Panc1 (cell line): ENCODE data around the gene TPRN. TPM values are rescaled to one million over a fixed set of nuclear protein-coding genes. Genes with fewer than 3 reads are reported as not detected.
A peak's percentile ranks its signal among the peaks of the same experiment; 100 is the strongest.

ENCODE experiments used
- ATAC-seq: fragments of 200-7000 bp; cut with Tn5 transposase; 2 replicates; pipeline ENCODE4 v1.9.1; 2020; ENCODE audit warnings: mild to moderate bottlenecking, moderate library complexity
- BruUV-seq: library from RNA; stranded (reverse); fragments of 400-500 nt; replicated peaks from 2 replicates; lab custom pipeline; 2021; lab: Mats Ljungman, UMichigan
- CTCF ChIA-PET: fragments of 300-600 bp; sonication (Branson Sonifier 250); formaldehyde crosslinking; loops from one replicate; lab custom pipeline; 2022; ENCODE audit warnings: antibody characterized with exemption; lab: Charles Lee
- POLR2A ChIA-PET: fragments of 300-600 bp; sonication (Branson Sonifier 250); formaldehyde crosslinking; loops from one replicate; lab custom pipeline; 2022; ENCODE audit warnings: antibody characterized with exemption; lab: Charles Lee
- DNase-seq: peaks from one replicate; pipeline ENCODE4 v3.0.0-alpha.2; 2010; ENCODE audit warnings: low read depth, low spot score
- H3K27ac ChIP-seq: 2 replicates; pipeline ENCODE4 v1.5.1; 2011; ENCODE audit warnings: mild to moderate bottlenecking, low read length, inconsistent platforms
- H3K27me3 ChIP-seq: fragments of 200-500 bp; sonication (Bioruptor generic); 2 replicates; pipeline ENCODE4 v1.6.0; 2014; ENCODE audit warnings: low read length, inconsistent platforms; ENCODE audit not compliant: control insufficient read depth, insufficient read depth
- H3K36me3 ChIP-seq: fragments of 200-500 bp; sonication (Bioruptor generic); 2 replicates; pipeline ENCODE4 v1.5.1; 2014; ENCODE audit warnings: inconsistent platforms, mild to moderate bottlenecking, low read length, moderate library complexity; ENCODE audit not compliant: control insufficient read depth, insufficient read depth
- H3K4me1 ChIP-seq: 2 replicates; pipeline ENCODE4 v1.5.1; 2011; ENCODE audit warnings: inconsistent platforms, mild to moderate bottlenecking, low read length, moderate library complexity; ENCODE audit not compliant: control insufficient read depth, insufficient read depth
- H3K4me3 ChIP-seq, 2 experiments: 2 replicates each; pipeline ENCODE4 v1.5.1; 2011 to 2012; ENCODE audit warnings: low read depth in 2 of 2, low read length in 2 of 2, mild to moderate bottlenecking in 2 of 2, inconsistent platforms in 1 of 2, moderate library complexity in 1 of 2
- H3K9me3 ChIP-seq: fragments of 200-500 bp; sonication (Bioruptor generic); 2 replicates; pipeline ENCODE4 v1.5.1; 2014; ENCODE audit warnings: low read depth, mild to moderate bottlenecking, inconsistent platforms, low read length, moderate library complexity; ENCODE audit not compliant: control insufficient read depth, insufficient read depth
- POLR2AphosphoS5 ChIP-seq: IDR thresholded peaks from 2 replicates; pipeline ENCODE4 v1.6.1; 2012; ENCODE audit warnings: mild to moderate bottlenecking, low read depth, low read length, moderate library complexity
- SIN3A ChIP-seq: IDR thresholded peaks from 2 replicates; pipeline ENCODE4 v1.6.1; 2012; ENCODE audit warnings: low read depth, mild to moderate bottlenecking, low read length, moderate library complexity, borderline replicate concordance; ENCODE audit not compliant: insufficient read depth
- TCF7L2 ChIP-seq: IDR thresholded peaks from 2 replicates; pipeline ENCODE4 v1.6.1; 2011; ENCODE audit warnings: mild to moderate bottlenecking, low read depth, low read length, inconsistent platforms
- in situ Hi-C: cut with HindIII; loops from 2 replicates; pipeline ENCODE4 v1.10.0; 2016; ENCODE audit warnings: low sequenced_read_pairs, low pct_unique_long_range_greater_than_20kb
- intact Hi-C: fragments of 100-400 bp; cut with micrococcal nuclease; formaldehyde crosslinking; loops from one replicate; pipeline ENCODE4 v1.10.0; 2022; ENCODE audit not compliant: unreplicated experiment
- total RNA-seq: library from RNA; stranded (reverse); gene quantifications from one replicate; pipeline ENCODE4 v1.2.1, GENCODE V29; 2021; ENCODE audit not compliant: unreplicated experiment
- TF ChIP-seq, protein P1 (sequence below): fragments of 450-650 bp; IDR thresholded peaks from 2 replicates; pipeline ENCODE4 v1.5.1; 2017; ENCODE audit warnings: mild to moderate bottlenecking
- TF ChIP-seq, protein P2 (sequence below), 2 experiments: IDR thresholded peaks; 2 replicates each; pipeline ENCODE4 v1.6.1; 2011 to 2012; ENCODE audit warnings: low read depth in 2 of 2, control low read depth in 1 of 2, low read length in 1 of 2, mild to moderate bottlenecking in 1 of 2, moderate library complexity in 1 of 2; ENCODE audit not compliant: insufficient read depth in 1 of 2

Gene TPRN
- total RNA-seq, 1 experiment from 2014 or later = 21.7 TPM

DNA sequence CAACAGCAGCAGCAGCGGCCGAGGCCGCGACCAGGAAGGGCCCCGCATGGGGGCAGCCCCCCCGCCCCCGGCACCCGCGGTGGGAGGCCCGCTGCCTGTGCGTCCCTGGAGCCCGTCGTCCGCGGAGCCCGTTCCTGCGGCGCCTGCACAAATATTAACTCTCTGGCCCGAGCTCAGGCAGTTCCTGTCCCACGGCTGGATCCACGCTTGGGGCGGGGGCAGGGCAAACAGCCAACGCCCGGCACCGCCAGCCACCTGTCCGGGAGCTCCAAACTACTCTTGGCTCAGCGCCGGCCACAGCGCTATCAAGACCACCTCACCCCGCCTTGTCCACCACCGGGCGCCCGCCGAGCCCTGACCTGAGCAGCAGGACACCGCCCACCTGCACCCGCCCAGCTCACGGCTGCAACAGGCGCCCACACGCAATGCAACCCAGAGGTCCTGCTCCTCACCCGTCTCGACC is 30.6 kb downstream of the TPRN start, which contains the start of gene LRRC26:
Gene LRRC26 (minus strand): TSS at position 156 of the 463 bp plus-strand sequence. CDS start 108 bp downstream, at position 48.
- POLR2A ChIA-PET = no interaction called here
- ATAC-seq (no peak), DNase-seq (no peak)
- in situ Hi-C loops = no loop called here
- intact Hi-C loops = no loop called here
- Histone ChIP-seq H3K4me3 (peak within 1 kb of the TSS; percentile 37 to 42), H3K27me3 (no peaks in the 10 kb centered on the region), H3K4me1 (peaks cover 6% of the 10 kb centered on the region), H3K36me3 (no peaks in the 10 kb centered on the region), H3K9me3 (no peaks in the 10 kb centered on the region), H3K27ac (no peak within 1 kb of the TSS)
- TF ChIP-seq TCF7L2 (no peak), SIN3A (no peak), POLR2AphosphoS5 (no peak)
- TF ChIP-seq, protein P1, sequence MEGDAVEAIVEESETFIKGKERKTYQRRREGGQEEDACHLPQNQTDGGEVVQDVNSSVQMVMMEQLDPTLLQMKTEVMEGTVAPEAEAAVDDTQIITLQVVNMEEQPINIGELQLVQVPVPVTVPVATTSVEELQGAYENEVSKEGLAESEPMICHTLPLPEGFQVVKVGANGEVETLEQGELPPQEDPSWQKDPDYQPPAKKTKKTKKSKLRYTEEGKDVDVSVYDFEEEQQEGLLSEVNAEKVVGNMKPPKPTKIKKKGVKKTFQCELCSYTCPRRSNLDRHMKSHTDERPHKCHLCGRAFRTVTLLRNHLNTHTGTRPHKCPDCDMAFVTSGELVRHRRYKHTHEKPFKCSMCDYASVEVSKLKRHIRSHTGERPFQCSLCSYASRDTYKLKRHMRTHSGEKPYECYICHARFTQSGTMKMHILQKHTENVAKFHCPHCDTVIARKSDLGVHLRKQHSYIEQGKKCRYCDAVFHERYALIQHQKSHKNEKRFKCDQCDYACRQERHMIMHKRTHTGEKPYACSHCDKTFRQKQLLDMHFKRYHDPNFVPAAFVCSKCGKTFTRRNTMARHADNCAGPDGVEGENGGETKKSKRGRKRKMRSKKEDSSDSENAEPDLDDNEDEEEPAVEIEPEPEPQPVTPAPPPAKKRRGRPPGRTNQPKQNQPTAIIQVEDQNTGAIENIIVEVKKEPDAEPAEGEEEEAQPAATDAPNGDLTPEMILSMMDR = no peak
- TF ChIP-seq, protein P2, sequence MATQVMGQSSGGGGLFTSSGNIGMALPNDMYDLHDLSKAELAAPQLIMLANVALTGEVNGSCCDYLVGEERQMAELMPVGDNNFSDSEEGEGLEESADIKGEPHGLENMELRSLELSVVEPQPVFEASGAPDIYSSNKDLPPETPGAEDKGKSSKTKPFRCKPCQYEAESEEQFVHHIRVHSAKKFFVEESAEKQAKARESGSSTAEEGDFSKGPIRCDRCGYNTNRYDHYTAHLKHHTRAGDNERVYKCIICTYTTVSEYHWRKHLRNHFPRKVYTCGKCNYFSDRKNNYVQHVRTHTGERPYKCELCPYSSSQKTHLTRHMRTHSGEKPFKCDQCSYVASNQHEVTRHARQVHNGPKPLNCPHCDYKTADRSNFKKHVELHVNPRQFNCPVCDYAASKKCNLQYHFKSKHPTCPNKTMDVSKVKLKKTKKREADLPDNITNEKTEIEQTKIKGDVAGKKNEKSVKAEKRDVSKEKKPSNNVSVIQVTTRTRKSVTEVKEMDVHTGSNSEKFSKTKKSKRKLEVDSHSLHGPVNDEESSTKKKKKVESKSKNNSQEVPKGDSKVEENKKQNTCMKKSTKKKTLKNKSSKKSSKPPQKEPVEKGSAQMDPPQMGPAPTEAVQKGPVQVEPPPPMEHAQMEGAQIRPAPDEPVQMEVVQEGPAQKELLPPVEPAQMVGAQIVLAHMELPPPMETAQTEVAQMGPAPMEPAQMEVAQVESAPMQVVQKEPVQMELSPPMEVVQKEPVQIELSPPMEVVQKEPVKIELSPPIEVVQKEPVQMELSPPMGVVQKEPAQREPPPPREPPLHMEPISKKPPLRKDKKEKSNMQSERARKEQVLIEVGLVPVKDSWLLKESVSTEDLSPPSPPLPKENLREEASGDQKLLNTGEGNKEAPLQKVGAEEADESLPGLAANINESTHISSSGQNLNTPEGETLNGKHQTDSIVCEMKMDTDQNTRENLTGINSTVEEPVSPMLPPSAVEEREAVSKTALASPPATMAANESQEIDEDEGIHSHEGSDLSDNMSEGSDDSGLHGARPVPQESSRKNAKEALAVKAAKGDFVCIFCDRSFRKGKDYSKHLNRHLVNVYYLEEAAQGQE (IDR thresholded peaks at IDR 0.05; ENCODE audit: insufficient read depth in 1 of 2, low read depth in 2 of 2, low read length in 1 of 2) = no peak
- BruUV-seq = no TSS peak
- CTCF ChIA-PET = no interaction called here

DNA sequence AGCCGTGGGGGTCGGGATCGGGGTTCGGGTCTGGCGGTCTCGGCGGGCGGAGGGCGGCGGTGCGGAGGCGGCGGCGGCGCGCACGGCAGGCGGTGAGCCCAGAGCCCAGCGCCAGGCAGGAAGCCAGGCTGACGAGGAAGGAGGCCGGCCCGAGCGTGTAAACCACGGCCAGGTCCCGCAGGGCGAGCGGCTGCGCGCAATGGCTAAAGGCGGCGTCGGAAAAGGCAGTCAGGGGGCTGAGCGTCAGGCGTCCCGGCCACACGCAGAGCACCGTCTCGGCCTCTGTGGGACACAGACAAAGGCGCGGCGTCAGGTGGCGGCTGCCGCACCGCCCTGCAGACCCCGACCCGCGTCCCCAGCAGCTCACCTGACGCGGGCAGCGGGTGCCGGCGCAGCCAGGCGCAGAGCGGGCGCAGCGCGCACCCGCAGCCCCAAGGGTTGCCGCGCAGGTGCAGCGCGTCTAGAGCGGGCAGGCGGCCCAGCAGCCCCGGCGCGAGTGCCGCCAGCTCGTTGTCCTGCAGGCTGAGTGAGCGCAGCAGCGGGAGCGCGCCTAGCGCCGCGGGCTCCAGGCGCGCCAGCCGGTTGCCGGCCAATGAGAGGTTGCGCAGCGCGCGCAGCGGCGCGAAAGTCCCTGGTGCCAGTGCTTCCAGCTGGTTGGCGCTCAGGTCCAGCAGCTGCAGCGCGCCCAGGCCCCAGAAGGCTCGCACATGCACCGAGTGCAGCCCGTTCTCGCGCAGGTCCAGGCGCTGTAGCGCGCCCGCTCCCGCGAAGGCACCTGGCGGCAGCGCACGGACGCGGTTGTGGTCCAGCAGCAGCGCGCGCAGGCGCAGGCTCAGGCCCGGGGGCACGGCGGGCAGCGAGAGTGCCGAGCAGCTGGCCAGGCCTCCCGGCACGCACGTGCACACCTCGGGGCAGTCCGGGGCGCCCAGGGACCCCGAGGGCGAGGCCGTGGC is 31.4 kb downstream of the TPRN start:
- H3K27me3 ChIP-seq = no peaks in the 10 kb centered on the region
- ChIA-PET POLR2A (no interaction called here), CTCF (no interaction called here)
- in situ Hi-C loops = no loop called here
- no TSS peak for BruUV-seq
- H3K4me1 ChIP-seq = peaks cover 6% of the 10 kb centered on the region
- DNase-seq = no peak
- H3K4me3 ChIP-seq = peak overlapping the region; percentile 37 to 48
- ATAC-seq = peak; percentile 72
- no peak for TF ChIP-seq SIN3A
- TF ChIP-seq TCF7L2 = no peak
- TF ChIP-seq, protein P2 (IDR thresholded peaks at IDR 0.05; ENCODE audit: insufficient read depth in 1 of 2, low read depth in 2 of 2, low read length in 1 of 2) = peak in 1 of 2 experiments; percentile 51; a peak in 1 of 4 replicates
- TF ChIP-seq, protein P1 = no peak
- no peak overlapping the region for H3K27ac ChIP-seq
- no peaks in the 10 kb centered on the region for H3K36me3 ChIP-seq
- H3K9me3 ChIP-seq = no peaks in the 10 kb centered on the region
- intact Hi-C loops = no loop called here
